GM18951 (cell line): ENCODE measurements around the gene TOR1A.

Experiments used
- POLR2A ChIP-seq: IDR thresholded peaks from 4 replicates; pipeline ENCODE4 v1.6.1; 2011; ENCODE audit warnings: mild to moderate bottlenecking; ENCODE audit not compliant: insufficient read length, insufficient read depth; ENCODE audit errors: extremely low read depth
- in situ Hi-C: fragments of 300-500 bp; cut with MboI; formaldehyde crosslinking; loops from one replicate; pipeline ENCODE4 v1.12.0; 2022; ENCODE audit warnings: low sequenced_read_pairs, mixed read lengths, inconsistent platforms; ENCODE audit not compliant: unreplicated experiment

The TOR1A gene

GRCh38 chr9:129823935-129824601 lies at the start of gene TOR1A:
TOR1A (minus strand) TSS chr9:129824136; CDS start chr9:129824085, 51 bp downstream.
- peak; percentile 90 for TF ChIP-seq POLR2A
- in situ Hi-C loops = no loop called here

- no peak for TF ChIP-seq POLR2A
- in situ Hi-C loops = no loop called here
Measured at GRCh38 chr9:129871046-129871445, 47.1 kb upstream of the TOR1A start.

GRCh38 chr9:129869585-129870501 lies 45.9 kb upstream of the TOR1A start:
- in situ Hi-C loops = no loop called here
- TF ChIP-seq POLR2A = no peak

GRCh38 chr9:129868872-129869486 lies 45.0 kb upstream of the TOR1A start:
- no peak for TF ChIP-seq POLR2A
- in situ Hi-C loops = no loop called here

- TF ChIP-seq POLR2A = no peak
- in situ Hi-C loops = no loop called here
Measured at GRCh38 chr9:129868023-129868871, 44.3 kb upstream of the TOR1A start.

- TF ChIP-seq POLR2A = no peak
- in situ Hi-C loops = no loop called here
Measured at GRCh38 chr9:129867136-129868022, 43.4 kb upstream of the TOR1A start.

GRCh38 chr9:129866394-129867135 lies 42.6 kb upstream of the TOR1A start:
- TF ChIP-seq POLR2A = no peak
- in situ Hi-C loops = no loop called here

- in situ Hi-C loops = no loop called here
- TF ChIP-seq POLR2A = no peak
Measured at GRCh38 chr9:129865668-129866320, 41.9 kb upstream of the TOR1A start.

GRCh38 chr9:129864991-129865647 lies 41.2 kb upstream of the TOR1A start:
- TF ChIP-seq POLR2A = no peak
- in situ Hi-C loops = no loop called here

GRCh38 chr9:129863059-129863690 lies 39.2 kb upstream of the TOR1A start:
- TF ChIP-seq POLR2A = no peak
- in situ Hi-C loops = no loop called here

- in situ Hi-C loops = no loop called here
- TF ChIP-seq POLR2A = no peak
Measured at GRCh38 chr9:129861447-129861827, 37.5 kb upstream of the TOR1A start.
